Immature natural killer cell (primary cell): Measurements from ENCODE around the gene CSNK1A1. TPM values are rescaled to one million over a fixed set of nuclear protein-coding genes. Genes with fewer than 3 reads are reported as not detected.
A peak's percentile ranks its signal among the peaks of the same experiment; 100 is the strongest.

Experiments used
- DNase-seq, 3 donors: peaks; one replicate each; pipeline ENCODE4 v3.0.0; 2022; ENCODE audit warnings: mixed read lengths in 1 of 3
- H3K27ac Mint-ChIP-seq, 6 donors: one replicate each; pipeline ENCODE4 v1.8.0; 2020; ENCODE audit warnings: mixed read lengths in 6 of 6, mild to moderate bottlenecking in 5 of 6, inconsistent platforms in 4 of 6, moderate library complexity in 3 of 6
- H3K27me3 Mint-ChIP-seq, 3 donors: one replicate each; pipeline ENCODE4 v1.8.0; 2020 to 2021; ENCODE audit warnings: low read depth in 3 of 3, mild to moderate bottlenecking in 3 of 3, mixed read lengths in 3 of 3, moderate library complexity in 3 of 3, inconsistent platforms in 1 of 3
- H3K36me3 Mint-ChIP-seq, 3 donors: one replicate each; pipeline ENCODE4 v1.8.0; 2020; ENCODE audit warnings: mixed read lengths in 3 of 3, inconsistent platforms in 2 of 3, mild to moderate bottlenecking in 2 of 3
- H3K4me1 Mint-ChIP-seq, 2 donors: one replicate each; pipeline ENCODE4 v1.8.0; 2020; ENCODE audit warnings: inconsistent platforms in 2 of 2, mild to moderate bottlenecking in 2 of 2, mixed read lengths in 2 of 2, moderate library complexity in 1 of 2
- H3K4me3 Mint-ChIP-seq, 5 donors: one replicate each; pipeline ENCODE4 v1.8.0; 2020; ENCODE audit warnings: mild to moderate bottlenecking in 5 of 5, mixed read lengths in 5 of 5, inconsistent platforms in 3 of 5, moderate library complexity in 3 of 5
- H3K9me3 Mint-ChIP-seq, 6 donors: one replicate each; pipeline ENCODE4 v1.8.0; 2020; ENCODE audit warnings: mild to moderate bottlenecking in 6 of 6, mixed read lengths in 6 of 6, inconsistent platforms in 4 of 6, moderate library complexity in 3 of 6
- polyA plus RNA-seq, 3 donors: library from polyadenylated mRNA; unstranded; fragments of 300-500 nt; fragmentation: Illumina TruSeq; gene quantifications; one replicate each; pipeline ENCODE4 v1.2.3, GENCODE V29; 2021

The CSNK1A1 gene
- polyA plus RNA-seq, 3 donors from 2014 or later: 106 to 146 (median 134) TPM

- H3K27ac Mint-ChIP-seq: no peak overlapping the region
- no peaks in the 10 kb centered on the region for H3K9me3 Mint-ChIP-seq
- no peak for DNase-seq
- H3K36me3 Mint-ChIP-seq: peaks cover 0 to 5% (median 5%) of the 10 kb centered on the region in 3 donors
- H3K27me3 Mint-ChIP-seq: peaks cover 0 to 4% (median 2%) of the 10 kb centered on the region in 3 donors
- no peak overlapping the region for H3K4me3 Mint-ChIP-seq
- H3K4me1 Mint-ChIP-seq: peaks cover 0 to 5% of the 10 kb centered on the region in 2 donors
These were observed 62.5 kb downstream of the CSNK1A1 start for GRCh38 chr5:149488645-149489306.

GRCh38 chr5:149487672-149488071, 63.6 kb downstream of the CSNK1A1 start:
- Mint-ChIP-seq H3K9me3 (no peaks in the 10 kb centered on the region), H3K27ac (no peak overlapping the region), H3K4me3 (no peak overlapping the region), H3K4me1 (peaks cover 0 to 5% of the 10 kb centered on the region in 2 donors), H3K27me3 (peaks cover 0 to 7% (median 2%) of the 10 kb centered on the region in 3 donors), H3K36me3 (peaks cover 0 to 4% (median 0%) of the 10 kb centered on the region in 3 donors)
- DNase-seq: no peak

GRCh38 chr5:149486726-149487635, 64.3 kb downstream of the CSNK1A1 start:
- H3K27ac Mint-ChIP-seq: no peak overlapping the region
- no peak for DNase-seq
- peaks cover 0 to 5% of the 10 kb centered on the region in 2 donors for H3K4me1 Mint-ChIP-seq
- no peak overlapping the region for H3K4me3 Mint-ChIP-seq
- no peaks in the 10 kb centered on the region for H3K36me3 Mint-ChIP-seq
- no peaks in the 10 kb centered on the region for H3K9me3 Mint-ChIP-seq
- H3K27me3 Mint-ChIP-seq: peaks cover 0 to 8% (median 2%) of the 10 kb centered on the region in 3 donors

GRCh38 chr5:149485655-149486615, 65.3 kb downstream of the CSNK1A1 start:
- Mint-ChIP-seq H3K27ac (no peak overlapping the region), H3K4me1 (peaks cover 0 to 5% of the 10 kb centered on the region in 2 donors), H3K36me3 (no peaks in the 10 kb centered on the region), H3K9me3 (no peaks in the 10 kb centered on the region), H3K27me3 (peaks cover 3 to 8% (median 5%) of the 10 kb centered on the region in 3 donors), H3K4me3 (no peak overlapping the region)
- DNase-seq: no peak

GRCh38 chr5:149481485-149481884, 69.8 kb downstream of the CSNK1A1 start:
- Mint-ChIP-seq H3K9me3 (no peaks in the 10 kb centered on the region), H3K27me3 (peaks cover 7 to 12% (median 9%) of the 10 kb centered on the region in 3 donors), H3K4me3 (no peak overlapping the region), H3K4me1 (no peaks in the 10 kb centered on the region), H3K27ac (no peak overlapping the region), H3K36me3 (no peaks in the 10 kb centered on the region)
- DNase-seq: no peak

GRCh38 chr5:149478761-149479160, 72.5 kb downstream of the CSNK1A1 start:
- H3K36me3 Mint-ChIP-seq: no peaks in the 10 kb centered on the region
- H3K27me3 Mint-ChIP-seq: peaks cover 5 to 11% (median 7%) of the 10 kb centered on the region in 3 donors
- no peaks in the 10 kb centered on the region for H3K9me3 Mint-ChIP-seq
- H3K4me1 Mint-ChIP-seq: no peaks in the 10 kb centered on the region
- DNase-seq: no peak
- H3K4me3 Mint-ChIP-seq: no peak overlapping the region
- no peak overlapping the region for H3K27ac Mint-ChIP-seq

- no peak for DNase-seq
- no peak overlapping the region for H3K4me3 Mint-ChIP-seq
- no peaks in the 10 kb centered on the region for H3K4me1 Mint-ChIP-seq
- no peaks in the 10 kb centered on the region for H3K9me3 Mint-ChIP-seq
- H3K36me3 Mint-ChIP-seq: no peaks in the 10 kb centered on the region
- no peak overlapping the region for H3K27ac Mint-ChIP-seq
- peaks cover 2 to 8% (median 4%) of the 10 kb centered on the region in 3 donors for H3K27me3 Mint-ChIP-seq
These were observed 75.5 kb downstream of the CSNK1A1 start for GRCh38 chr5:149475777-149476176.

GRCh38 chr5:149474198-149474597, 77.0 kb downstream of the CSNK1A1 start:
- no peak for DNase-seq
- Mint-ChIP-seq H3K4me3 (no peak overlapping the region), H3K4me1 (no peaks in the 10 kb centered on the region), H3K27ac (no peak overlapping the region), H3K9me3 (no peaks in the 10 kb centered on the region), H3K36me3 (no peaks in the 10 kb centered on the region), H3K27me3 (peaks cover 2 to 8% (median 4%) of the 10 kb centered on the region in 3 donors)

- H3K27ac Mint-ChIP-seq: peak overlapping the region in 1 of 6 donors; percentile 6
- no peaks in the 10 kb centered on the region for H3K9me3 Mint-ChIP-seq
- H3K4me1 Mint-ChIP-seq: no peaks in the 10 kb centered on the region
- H3K4me3 Mint-ChIP-seq: no peak overlapping the region
- H3K27me3 Mint-ChIP-seq: peaks cover 0 to 8% (median under 1%) of the 10 kb centered on the region in 3 donors
- no peak for DNase-seq
- no peaks in the 10 kb centered on the region for H3K36me3 Mint-ChIP-seq
These were observed 77.8 kb downstream of the CSNK1A1 start for GRCh38 chr5:149473441-149473840.

GRCh38 chr5:149472399-149472798, 78.8 kb downstream of the CSNK1A1 start:
- H3K27me3 Mint-ChIP-seq: peaks cover 0 to 4% (median 3%) of the 10 kb centered on the region in 3 donors

GRCh38 chr5:149471406-149472183, 79.6 kb downstream of the CSNK1A1 start:
- Mint-ChIP-seq H3K36me3 (no peaks in the 10 kb centered on the region), H3K4me1 (no peaks in the 10 kb centered on the region), H3K27me3 (peaks cover 0 to 3% (median 3%) of the 10 kb centered on the region in 3 donors), H3K4me3 (no peak overlapping the region), H3K27ac (no peak overlapping the region), H3K9me3 (no peaks in the 10 kb centered on the region)
- no peak for DNase-seq

More at GRCh38 chr5:149472399-149472798, 78.8 kb downstream of the CSNK1A1 start:
- DNase-seq: no peak
- H3K4me1 Mint-ChIP-seq: no peaks in the 10 kb centered on the region
- H3K27ac Mint-ChIP-seq: no peak overlapping the region
- H3K9me3 Mint-ChIP-seq: no peaks in the 10 kb centered on the region
- no peaks in the 10 kb centered on the region for H3K36me3 Mint-ChIP-seq
- H3K4me3 Mint-ChIP-seq: no peak overlapping the region

GRCh38 chr5:149470942-149471341, 80.3 kb downstream of the CSNK1A1 start:
- Mint-ChIP-seq H3K4me1 (no peaks in the 10 kb centered on the region), H3K36me3 (no peaks in the 10 kb centered on the region), H3K9me3 (no peaks in the 10 kb centered on the region), H3K27me3 (peaks cover 0 to 3% (median 2%) of the 10 kb centered on the region in 3 donors), H3K27ac (no peak overlapping the region), H3K4me3 (no peak overlapping the region)
- DNase-seq: no peak
